IMR-90 (cell line): Measurements from ENCODE around the gene LILRA6. TPM values are rescaled to one million over a fixed set of nuclear protein-coding genes. Genes with fewer than 3 reads are reported as not detected.
"Not testable (repeated sequence)": the region's sequence is repeated elsewhere in the genome, so short reads cannot be mapped to it uniquely, and the experiment has no call there.

Source experiments
- ATAC-seq: fragments of 200-7000 bp; cut with Tn5 transposase; 2 replicates; pipeline ENCODE4 v1.9.1; 2020; ENCODE audit warnings: low read depth, mild to moderate bottlenecking, moderate library complexity
- Bru-seq: library from RNA; stranded (reverse); fragments of 400-500 nt; gene quantifications from one replicate; lab custom pipeline; 2021; lab: Mats Ljungman, UMichigan
- BruChase-seq, 2 experiments: library from RNA; stranded (reverse); fragments of 400-500 nt; gene quantifications; one replicate each; lab custom pipeline; 2021; lab: Mats Ljungman, UMichigan
- BruUV-seq: library from RNA; stranded (reverse); fragments of 400-500 nt; replicated peaks from 2 replicates; lab custom pipeline; 2021; lab: Mats Ljungman, UMichigan
- CTCF ChIA-PET: fragments of 300-600 bp; formaldehyde crosslinking; extraction: SDS; loops from one replicate; lab custom pipeline; 2021; ENCODE audit warnings: antibody characterized with exemption; lab: Yijun Ruan, JAX
- POLR2A ChIA-PET: fragments of 300-600 bp; sonication (Branson Sonifier 250); formaldehyde crosslinking; loops from one replicate; lab custom pipeline; 2022; ENCODE audit warnings: antibody characterized with exemption; ENCODE audit not compliant: unreplicated experiment; lab: Charles Lee
- DNase-seq: peaks from one replicate; pipeline ENCODE4 v3.0.0; 2013
- H2AFZ ChIP-seq: replicated peaks from 2 replicates; pipeline ENCODE3; 2013; ENCODE audit warnings: low read length, mild to moderate bottlenecking; ENCODE audit not compliant: poor library complexity
- H2AK5ac ChIP-seq: 2 replicates; pipeline ENCODE4 v1.6.1; 2013; ENCODE audit warnings: low read depth, low read length, inconsistent platforms
- H2AK9ac ChIP-seq: replicated peaks from 2 replicates; pipeline ENCODE3; 2013; ENCODE audit warnings: mild to moderate bottlenecking, low read depth, low read length, moderate library complexity; ENCODE audit not compliant: poor library complexity
- H2BK120ac ChIP-seq: 2 replicates; pipeline ENCODE4 v1.6.1; 2013; ENCODE audit warnings: low read depth, low read length, inconsistent platforms
- H2BK15ac ChIP-seq: 3 replicates; pipeline ENCODE4 v1.6.1; 2013; ENCODE audit warnings: low read depth, low read length, inconsistent platforms
- H2BK20ac ChIP-seq: 2 replicates; pipeline ENCODE4 v1.6.1; 2013; ENCODE audit warnings: low read depth, mild to moderate bottlenecking, inconsistent platforms, low read length, moderate library complexity
- H2BK5ac ChIP-seq: 2 replicates; pipeline ENCODE4 v1.6.1; 2013; ENCODE audit warnings: mild to moderate bottlenecking, low read depth, low read length, inconsistent platforms; ENCODE audit not compliant: poor library complexity, severe bottlenecking
- H3K14ac ChIP-seq: replicated peaks from 2 replicates; pipeline ENCODE4 v1.6.1; 2013; ENCODE audit warnings: low read depth, low read length, inconsistent platforms
- H3K18ac ChIP-seq: 2 replicates; pipeline ENCODE4 v1.6.1; 2013; ENCODE audit warnings: low read depth, low read length, control low read depth
- H3K23ac ChIP-seq: 2 replicates; pipeline ENCODE4 v1.6.1; 2013; ENCODE audit warnings: low read depth, low read length, inconsistent platforms
- H3K27ac ChIP-seq: 2 replicates; pipeline ENCODE4 v1.5.1; 2013; ENCODE audit warnings: mild to moderate bottlenecking, control low read depth, low read length; ENCODE audit not compliant: insufficient read depth
- H3K27me3 ChIP-seq: 2 replicates; pipeline ENCODE4 v1.6.1; 2013; ENCODE audit warnings: low read length; ENCODE audit not compliant: control insufficient read depth, insufficient read depth
- H3K36me3 ChIP-seq: 2 replicates; pipeline ENCODE4 v1.6.1; 2013; ENCODE audit warnings: low read length, mixed read lengths; ENCODE audit not compliant: control insufficient read depth, insufficient read depth
- H3K4ac ChIP-seq: 2 replicates; pipeline ENCODE4 v1.6.1; 2013; ENCODE audit warnings: low read depth, low read length, inconsistent platforms
- H3K4me1 ChIP-seq: 2 replicates; pipeline ENCODE4 v1.6.1; 2013; ENCODE audit warnings: low read length, mixed read lengths; ENCODE audit not compliant: control insufficient read depth, insufficient read depth
- H3K4me2 ChIP-seq: 2 replicates; pipeline ENCODE4 v1.6.1; 2013; ENCODE audit warnings: low read depth, mild to moderate bottlenecking, control low read depth, low read length, moderate library complexity
- H3K4me3 ChIP-seq: 2 replicates; pipeline ENCODE4 v1.5.1; 2013; ENCODE audit warnings: low read depth, mild to moderate bottlenecking, control low read depth, low read length, moderate library complexity; ENCODE audit not compliant: insufficient read depth
- H3K56ac ChIP-seq: 2 replicates; pipeline ENCODE4 v1.6.1; 2013; ENCODE audit warnings: low read length, inconsistent platforms; ENCODE audit not compliant: insufficient read depth; ENCODE audit errors: extremely low read depth
- H3K79me1 ChIP-seq, 2 experiments: 2 replicates each; pipeline ENCODE4 v1.6.1; 2013; ENCODE audit warnings: low read length in 2 of 2, inconsistent platforms in 1 of 2, low read depth in 1 of 2
- H3K9ac ChIP-seq: 2 replicates; pipeline ENCODE4 v1.6.1; 2013; ENCODE audit warnings: low read depth, low read length, control low read depth
- H3K9me1 ChIP-seq: 2 replicates; pipeline ENCODE4 v1.6.1; 2013; ENCODE audit warnings: low read length, inconsistent platforms; ENCODE audit not compliant: insufficient read depth
- H3K9me3 ChIP-seq: 2 replicates; pipeline ENCODE4 v1.6.1; 2013; ENCODE audit warnings: low read length; ENCODE audit not compliant: control insufficient read depth, insufficient read depth
- H4K20me1 ChIP-seq: 2 replicates; pipeline ENCODE4 v1.6.1; 2013; ENCODE audit warnings: low read length, inconsistent platforms; ENCODE audit not compliant: insufficient read depth
- H4K5ac ChIP-seq: 2 replicates; pipeline ENCODE4 v1.6.1; 2013; ENCODE audit warnings: mild to moderate bottlenecking, low read depth, low read length, control low read depth
- H4K8ac ChIP-seq, 2 experiments: 2 replicates each; pipeline ENCODE4 v1.6.1; 2013; ENCODE audit warnings: low read depth in 2 of 2, low read length in 2 of 2, control low read depth in 1 of 2, inconsistent platforms in 1 of 2
- H4K91ac ChIP-seq: 2 replicates; pipeline ENCODE4 v1.6.1; 2013; ENCODE audit warnings: low read depth, low read length, inconsistent platforms; ENCODE audit not compliant: insufficient read depth
- WGBS, 2 experiments: methylation state at CpG; one replicate each; pipeline versions ENCODE4 v1.1.5 to v1.1.7; 2013; ENCODE audit warnings: missing lambda C conversion rate in 2 of 2; ENCODE audit not compliant: insufficient read length in 1 of 2; ENCODE audit errors: extremely low coverage in 2 of 2; 5-methylcytosine and 5-hydroxymethylcytosine counted together
- dilution Hi-C: fragments of 300-500 bp; cut with HindIII; formaldehyde crosslinking; loops from one replicate; pipeline ENCODE4 v1.14.3; 2018; ENCODE audit warnings: low sequenced_read_pairs; ENCODE audit not compliant: unreplicated experiment
- in situ Hi-C: fragments of 300-500 bp; cut with MboI; formaldehyde crosslinking; loops from 3 replicates; pipeline ENCODE4 v1.14.3; 2019; ENCODE audit warnings: low sequenced_read_pairs, inconsistent platforms, mixed read lengths
- intact Hi-C: fragments of 100-400 bp; cut with micrococcal nuclease; formaldehyde crosslinking; loops from 2 replicates; pipeline ENCODE4 v1.10.0; 2022
- long read RNA-seq: library from polyadenylated mRNA; unstranded; transcript quantifications from one replicate; pipeline ENCODE4 v2.0.0, GENCODE V29; 2021; ENCODE audit not compliant: unreplicated experiment
- polyA plus RNA-seq, 3 experiments: library from polyadenylated mRNA; depleted of rRNA; stranded (reverse); fragments of >200 nt; gene quantifications; 2 replicates each; pipeline ENCODE4 v1.2.3, GENCODE V29; 2012; ENCODE audit warnings: low replicate concordance in 1 of 3
- total RNA-seq: library from RNA; depleted of rRNA; stranded (reverse); fragments of >200 nt; gene quantifications from 2 replicates; pipeline ENCODE4 v1.2.3, GENCODE V29; 2012; rRNA removed

The LILRA6 gene
- not detected in 2 replicates for total RNA-seq
- not detected in 2 replicates for polyA plus RNA-seq (2012; rRNA removed)
- polyA plus RNA-seq (2012; cell fraction: cytosol; rRNA removed), result not detected in 2 replicates
- not detected in 2 replicates for polyA plus RNA-seq (2012; cell fraction: nucleus; rRNA removed; ENCODE audit: low replicate concordance)
- not detected for Bru-seq, nascent RNA
- not detected for BruChase-seq, experiment 1, labeled RNA remaining after a 6-hour chase
- BruChase-seq, experiment 2, labeled RNA remaining after a 2-hour chase, result not detected
- long read RNA-seq, result 0 reads

DNA sequence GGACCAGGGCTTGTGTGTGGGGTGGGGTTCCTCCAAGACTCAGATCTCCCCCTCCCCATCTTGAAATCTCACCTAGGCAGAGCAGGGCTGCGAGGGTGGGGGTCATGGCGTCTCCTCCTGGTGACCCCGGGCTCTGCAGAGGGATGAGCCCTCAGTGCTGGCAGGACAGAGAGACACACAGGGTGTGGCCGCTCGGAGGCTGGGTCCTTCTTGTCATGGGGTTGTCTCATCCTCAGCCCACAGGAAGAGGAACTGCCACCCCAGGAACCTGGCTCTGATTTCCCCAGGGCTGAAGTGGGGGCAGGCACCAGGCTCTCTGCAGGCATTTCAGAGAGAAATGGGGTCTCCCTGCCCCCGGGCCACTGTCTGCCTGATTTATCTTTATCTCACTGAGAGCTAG lies at the start of gene LILRA6:
Gene LILRA6, minus strand, starts transcription at position 145 of the 400 bp plus-strand sequence.
- intact Hi-C loops, DNase-seq, H2BK120ac ChIP-seq, H4K8ac ChIP-seq, H4K91ac ChIP-seq, H2BK15ac ChIP-seq, H3K23ac ChIP-seq, H3K4me1 ChIP-seq, POLR2A ChIA-PET, H3K27me3 ChIP-seq, H2BK5ac ChIP-seq, H3K9me3 ChIP-seq, H2AFZ ChIP-seq, dilution Hi-C loops, H2BK20ac ChIP-seq, H3K4me2 ChIP-seq, H3K18ac ChIP-seq, H3K9ac ChIP-seq, H4K20me1 ChIP-seq, H3K4me3 ChIP-seq, H2AK9ac ChIP-seq, H3K14ac ChIP-seq, H3K4ac ChIP-seq, H2AK5ac ChIP-seq, CTCF ChIA-PET, H3K36me3 ChIP-seq, H3K79me1 ChIP-seq, H4K5ac ChIP-seq, ATAC-seq, BruUV-seq, H3K9me1 ChIP-seq, H3K27ac ChIP-seq, in situ Hi-C loops, H3K56ac ChIP-seq: not testable (repeated sequence)
- no CpG with 5 or more reads among the region's 6 CpGs for WGBS, 2 experiments

DNA sequence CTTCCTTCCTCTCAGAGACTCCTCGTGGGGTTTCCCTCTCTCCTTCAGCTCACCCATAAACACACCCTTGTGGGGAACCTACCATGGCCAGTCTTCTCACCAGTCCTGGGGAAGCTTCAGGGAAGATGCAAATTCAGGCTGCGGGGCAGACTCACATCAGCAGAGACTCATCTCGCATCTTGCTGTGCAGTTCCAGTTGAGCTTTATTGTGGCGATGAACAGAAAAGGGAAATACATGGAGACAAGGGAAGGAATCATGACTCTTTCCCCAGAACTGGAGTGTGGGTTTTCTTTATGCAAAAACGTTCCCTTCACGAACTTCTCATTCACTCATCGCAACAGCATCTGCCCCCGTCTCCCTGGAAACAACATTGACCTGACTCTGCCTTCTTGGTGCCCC lies 46.6 kb upstream of the LILRA6 start:
- DNase-seq, result not testable (repeated sequence)

More for the DNA sequence above, 46.6 kb upstream of the LILRA6 start:
- H3K18ac ChIP-seq, H3K14ac ChIP-seq, CTCF ChIA-PET, in situ Hi-C loops, H3K9ac ChIP-seq, H4K91ac ChIP-seq, POLR2A ChIA-PET, ATAC-seq, H2BK15ac ChIP-seq, H3K4me2 ChIP-seq, H3K4me3 ChIP-seq, H3K79me1 ChIP-seq, H3K9me3 ChIP-seq, intact Hi-C loops, H3K4me1 ChIP-seq, H2BK20ac ChIP-seq, H3K56ac ChIP-seq, H3K36me3 ChIP-seq, H4K20me1 ChIP-seq, H3K27ac ChIP-seq, H3K27me3 ChIP-seq, H3K9me1 ChIP-seq, dilution Hi-C loops, H2AFZ ChIP-seq, H2BK120ac ChIP-seq, H4K8ac ChIP-seq, H3K23ac ChIP-seq, H2BK5ac ChIP-seq, H3K4ac ChIP-seq, H2AK5ac ChIP-seq, H2AK9ac ChIP-seq, BruUV-seq, H4K5ac ChIP-seq: not testable (repeated sequence)
- no CpG with 5 or more reads among the region's 8 CpGs for WGBS, 2 experiments
